Activated CD4-positive, alpha-beta T cell treated with anti-CD3 and anti-CD28 coated beads, Interleukin-2, amount 50 U/mL, for 48 hours (primary cell): ENCODE measurements around the gene ANKRD13B.
A peak's percentile ranks its signal among the peaks of the same experiment; 100 is the strongest.

ENCODE experiments used
- DNase-seq, 2 experiments: peaks; one replicate each; pipeline ENCODE4 v3.0.0-alpha.2; 2020

The ANKRD13B gene

DNA sequence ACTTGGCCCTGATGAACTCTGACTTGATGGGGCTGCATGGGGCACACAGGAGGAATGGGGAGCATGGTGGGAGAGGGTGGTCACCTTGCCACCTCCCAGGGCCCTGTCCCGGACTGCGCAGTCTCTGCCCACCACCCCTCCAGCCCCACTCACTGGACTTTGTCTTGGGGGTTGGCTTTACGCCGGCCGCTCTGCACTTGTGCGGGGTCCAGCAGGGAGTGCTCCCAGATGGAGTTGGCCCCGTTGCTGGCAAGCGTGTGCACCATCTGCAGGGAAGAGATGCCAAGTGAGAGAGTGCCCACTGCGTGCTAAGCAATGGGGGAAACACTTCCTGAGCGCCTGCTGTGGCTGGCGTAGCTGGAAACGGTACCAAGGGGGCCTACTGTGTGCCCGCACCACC lies 10.2 kb upstream of the ANKRD13B start:
- no peak for DNase-seq

DNA sequence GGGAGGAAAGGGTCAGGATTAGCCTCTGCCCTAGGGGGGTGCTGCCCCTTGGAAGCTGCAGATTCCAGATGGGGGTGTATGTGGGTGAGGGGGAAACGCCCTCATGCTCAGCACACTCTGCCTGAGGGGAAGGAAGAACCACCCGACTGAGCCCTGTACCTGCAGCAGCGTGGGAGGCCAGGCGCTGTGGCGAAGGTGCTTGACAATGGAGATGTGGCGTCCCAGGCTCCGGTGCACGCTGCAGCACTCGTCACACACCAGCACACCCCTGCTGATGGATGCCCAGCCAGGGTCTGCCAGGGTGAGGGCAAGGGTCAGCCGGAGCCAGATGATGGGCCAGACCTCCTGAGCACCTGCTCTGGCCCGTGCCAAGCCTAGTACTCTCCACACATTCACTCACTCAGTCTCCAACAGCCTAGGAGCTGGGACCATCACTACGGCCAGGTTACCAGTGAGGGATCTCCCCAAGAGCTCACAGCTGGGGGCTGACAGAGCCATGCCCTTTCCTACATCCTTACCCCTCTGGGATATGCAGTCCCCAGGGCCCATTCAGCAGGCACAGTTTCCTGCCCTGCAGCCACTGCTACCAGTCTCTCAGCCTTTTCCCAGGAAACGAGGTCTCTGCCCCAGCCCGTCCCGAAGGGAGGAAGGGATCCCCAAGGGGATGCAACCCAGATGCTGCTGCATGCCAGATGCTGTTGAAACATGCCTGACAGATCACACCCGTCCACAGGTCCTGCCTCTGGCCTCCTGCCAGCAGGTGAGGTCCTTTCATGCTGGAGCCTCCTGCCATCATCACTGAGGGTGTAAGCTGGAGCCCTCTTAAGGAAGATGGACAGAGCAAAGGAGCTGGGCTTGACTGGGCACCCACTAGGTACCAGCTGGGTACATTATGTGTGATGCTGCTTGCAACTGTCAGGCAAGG lies 9.3 kb upstream of the ANKRD13B start:
- DNase-seq = no peak

- DNase-seq = no peak
Observed at GRCh38 chr17:29584452-29585079, 8.4 kb upstream of the ANKRD13B start.

DNA sequence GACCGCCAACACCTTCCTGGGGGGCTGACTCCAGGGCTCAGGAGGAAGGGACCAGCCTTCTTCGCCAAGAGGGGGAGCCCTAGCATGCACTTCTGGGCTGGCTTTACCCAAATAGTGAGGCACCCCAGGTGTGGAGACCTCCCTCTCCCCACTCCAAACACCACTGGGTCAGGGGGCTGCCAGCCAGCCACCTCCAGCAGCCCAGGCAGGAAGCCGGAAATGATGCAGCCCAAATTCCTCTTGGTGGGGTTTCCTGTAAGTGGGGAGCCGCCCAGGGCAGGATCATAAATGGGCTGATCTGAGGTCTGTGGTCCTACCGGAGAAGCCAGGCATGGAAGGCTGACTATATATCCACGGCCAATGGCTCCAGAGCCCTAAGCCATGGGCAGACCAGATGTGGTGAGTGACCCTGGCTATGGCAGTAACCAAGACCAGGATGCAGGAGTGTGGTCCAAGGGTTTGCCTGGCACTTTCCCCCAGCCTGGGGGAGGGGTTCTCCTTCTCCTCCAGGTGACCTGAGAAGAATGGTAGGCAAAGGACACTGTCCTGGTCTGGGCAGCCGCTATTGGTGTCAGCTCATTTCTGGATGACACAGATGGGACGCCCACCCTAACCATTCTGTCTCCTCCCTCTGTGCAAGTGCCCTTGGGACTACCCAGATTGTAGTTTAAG lies 7.7 kb upstream of the ANKRD13B start:
- peak in 1 of 2 experiments; percentile 36 for DNase-seq

DNA sequence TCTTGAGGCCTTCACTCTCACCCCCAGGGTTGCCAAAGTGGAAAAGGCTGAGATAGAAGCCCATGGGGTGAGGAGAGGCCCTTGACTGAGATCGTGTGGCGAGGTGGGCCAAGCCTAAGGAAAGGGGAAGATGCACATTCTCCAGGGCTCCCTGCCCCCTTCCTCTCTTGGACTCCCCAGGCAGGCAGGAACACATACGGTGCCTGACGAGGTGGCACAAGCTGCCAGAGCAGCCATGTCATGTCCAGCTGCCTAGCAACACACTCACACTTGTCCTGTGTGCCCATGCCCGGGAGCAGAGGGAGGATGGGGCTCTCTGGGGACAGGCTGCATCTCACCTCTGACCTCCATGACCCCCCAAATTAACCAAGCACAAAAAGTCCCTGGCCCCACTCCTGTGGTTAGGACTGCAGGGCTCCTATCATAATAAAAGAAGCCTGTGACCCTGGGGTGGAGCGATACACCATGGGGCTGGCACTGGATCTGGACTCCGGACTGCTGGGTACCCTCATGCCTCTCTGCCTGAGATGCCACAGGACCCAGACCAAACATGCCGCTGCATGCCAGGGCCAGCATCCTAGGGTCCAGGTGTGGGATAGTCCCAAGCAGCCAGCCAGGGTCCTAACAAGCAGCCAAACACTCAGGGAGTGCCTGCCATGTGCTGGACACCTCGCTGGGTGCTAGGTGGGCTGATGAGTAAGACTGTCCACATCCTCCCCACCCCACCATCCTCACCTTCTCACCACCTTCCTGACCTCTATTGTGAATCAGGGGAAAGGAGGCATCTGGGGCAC lies 6.1 kb upstream of the ANKRD13B start:
- no peak for DNase-seq

GRCh38 chr17:29587591-29587990 lies 5.3 kb upstream of the ANKRD13B start:
- no peak for DNase-seq

DNA sequence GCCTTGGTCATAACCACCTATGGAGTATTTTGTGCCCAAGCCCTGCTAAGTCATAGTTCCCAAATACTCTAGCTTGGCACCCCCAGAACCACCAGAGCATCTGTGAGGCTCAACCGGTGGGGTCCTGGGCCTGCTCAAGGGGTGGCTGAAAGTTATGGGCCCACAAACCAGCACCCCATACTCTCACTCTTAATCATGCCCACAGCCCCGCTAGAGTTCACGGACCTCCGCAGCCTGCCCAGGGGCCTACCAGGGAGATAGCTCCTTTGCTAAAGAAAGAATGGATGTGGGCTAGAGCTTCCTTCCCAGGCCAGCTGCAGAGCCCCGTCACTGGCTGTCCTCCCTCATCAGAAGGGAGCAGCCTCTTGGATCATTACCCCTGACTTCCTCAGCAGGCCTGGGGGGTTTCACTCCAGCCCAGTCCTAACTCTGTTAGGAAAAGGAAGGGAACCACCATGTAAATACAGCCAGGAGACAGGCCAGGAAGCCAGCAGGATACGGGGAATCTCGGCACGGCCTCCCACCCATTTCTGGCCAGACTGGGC lies 4.8 kb upstream of the ANKRD13B start:
- no peak for DNase-seq

DNA sequence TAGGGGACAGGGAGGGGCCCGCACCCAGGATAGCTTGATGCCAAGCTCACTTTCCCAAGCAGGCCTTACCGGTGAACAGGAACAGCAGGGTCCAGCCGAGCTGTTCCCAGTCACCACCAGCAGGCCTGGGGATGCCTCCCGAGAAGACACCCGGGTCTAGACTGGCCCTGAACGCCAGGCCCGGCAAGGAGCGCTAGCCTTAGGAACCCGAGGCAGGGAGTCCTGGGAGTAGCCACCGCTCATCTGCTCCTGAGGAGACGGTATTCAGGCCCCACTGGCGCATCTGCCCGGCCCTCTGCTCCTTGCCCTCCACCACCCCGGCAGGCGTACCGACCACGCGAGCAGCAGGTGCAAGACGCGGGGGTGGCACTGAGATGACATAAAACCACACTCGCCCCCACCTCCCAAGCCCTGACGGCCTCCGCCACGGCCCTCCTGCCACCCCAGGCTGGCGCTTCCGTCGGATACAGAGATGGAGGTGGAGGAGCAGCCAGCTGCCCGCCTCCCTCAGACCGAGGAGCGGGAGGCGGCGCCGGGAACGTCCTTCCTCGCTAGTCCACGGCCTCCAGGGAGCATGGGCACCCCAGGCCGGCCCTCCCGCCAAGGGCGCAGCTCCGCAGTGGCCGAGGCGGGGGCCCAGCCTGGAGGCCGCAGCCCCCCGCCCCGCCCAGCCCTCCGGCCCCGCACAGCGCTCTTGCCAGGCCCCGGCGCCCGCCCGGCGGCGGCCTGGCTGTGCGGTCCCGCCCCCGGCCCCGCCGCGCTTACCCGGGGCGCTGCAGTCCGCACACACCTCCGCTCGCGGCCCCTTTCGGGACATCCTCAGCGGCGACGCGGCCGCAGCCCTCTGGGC lies 4.1 kb upstream of the ANKRD13B start:
- DNase-seq = peak; percentile 50 to 61

GRCh38 chr17:29589524-29590410 lies 3.2 kb upstream of the ANKRD13B start, which contains the start of gene GIT1:
Gene GIT1, minus strand, starts transcription at chr17:29589648. Its CDS starts 270 bp downstream, at chr17:29589378.
- peak; percentile 77 to 84 for DNase-seq

- DNase-seq = no peak
Observed at GRCh38 chr17:29590411-29591145, 2.4 kb upstream of the ANKRD13B start.

DNA sequence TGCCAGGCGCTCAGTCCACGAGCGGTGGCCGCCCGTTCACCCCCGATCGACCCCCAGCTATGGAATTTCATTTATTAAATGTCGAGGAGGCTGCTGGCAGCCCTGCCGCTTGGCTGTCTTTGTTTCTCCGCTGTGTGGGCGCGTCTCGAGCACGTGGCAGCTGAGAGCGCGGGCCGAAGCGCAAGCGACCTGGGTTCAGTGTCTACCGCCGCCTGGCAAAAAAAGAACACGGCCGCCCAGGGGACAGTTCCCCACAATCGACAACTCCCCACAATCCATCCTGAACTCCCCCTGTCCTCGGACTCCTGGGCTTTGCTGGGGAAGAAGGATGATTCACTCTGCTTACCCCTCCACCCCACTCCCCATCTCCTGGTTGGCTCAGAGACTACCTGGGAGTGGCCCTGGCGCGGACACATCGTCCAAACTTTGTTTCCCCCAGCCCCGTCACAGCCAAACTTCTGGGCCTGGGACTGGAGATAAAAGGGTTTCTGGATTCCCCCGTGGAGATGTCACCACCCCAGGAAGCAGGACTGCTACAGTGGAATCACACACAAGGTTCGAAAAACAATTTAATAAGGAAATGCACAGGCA lies 1.7 kb upstream of the ANKRD13B start:
- peak; percentile 56 to 62 for DNase-seq

- DNase-seq = peak; percentile 90 to 93
Observed at GRCh38 chr17:29591737-29592608, 959 bp upstream of the ANKRD13B start.

DNA sequence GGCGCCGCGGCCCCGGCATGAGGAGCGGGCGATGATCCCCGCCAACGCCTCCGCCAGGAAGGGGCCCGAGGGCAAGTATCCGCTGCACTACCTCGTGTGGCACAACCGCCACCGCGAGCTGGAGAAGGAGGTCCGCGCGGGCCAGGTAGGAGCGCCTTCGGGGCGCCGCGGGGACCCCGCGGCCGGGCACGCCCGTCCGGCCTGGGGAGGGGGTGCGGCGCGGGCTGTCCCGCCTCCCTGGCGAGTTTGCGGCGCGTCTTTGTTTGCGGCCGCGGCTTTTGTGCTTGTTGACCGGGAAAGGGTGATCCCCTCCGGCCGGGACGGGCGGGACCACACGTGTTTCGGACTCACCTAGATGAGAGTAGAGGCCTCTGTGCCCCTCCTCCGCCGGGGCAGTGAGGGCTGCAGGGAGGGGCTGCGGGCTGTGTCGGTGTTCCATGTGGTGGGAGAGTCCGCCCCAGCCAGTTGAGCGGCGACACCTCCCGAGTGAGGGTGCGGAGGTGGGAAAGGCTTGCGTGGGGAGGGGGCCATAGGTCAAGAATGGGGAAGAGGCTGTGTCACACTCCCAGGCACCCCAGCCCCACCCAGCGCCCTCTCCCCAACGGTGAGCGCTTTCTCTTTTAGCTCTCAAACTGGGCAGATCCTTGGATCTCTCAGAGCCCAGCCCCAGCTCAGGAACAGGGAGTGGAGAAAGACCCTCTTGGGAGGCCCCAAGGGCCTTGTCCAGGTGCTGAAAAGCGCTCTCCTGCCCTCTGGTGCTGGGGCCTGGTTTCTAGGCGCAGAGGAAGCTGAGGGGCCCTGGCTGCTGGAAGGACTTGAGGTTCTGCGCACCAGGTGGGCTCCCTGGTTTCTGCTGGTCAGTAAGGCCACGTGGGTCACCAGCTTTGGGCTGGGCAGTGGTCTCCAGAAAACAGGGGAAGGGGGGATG lies 923 bp downstream of the ANKRD13B start:
- DNase-seq = peak in 1 of 2 experiments; percentile 38

DNA sequence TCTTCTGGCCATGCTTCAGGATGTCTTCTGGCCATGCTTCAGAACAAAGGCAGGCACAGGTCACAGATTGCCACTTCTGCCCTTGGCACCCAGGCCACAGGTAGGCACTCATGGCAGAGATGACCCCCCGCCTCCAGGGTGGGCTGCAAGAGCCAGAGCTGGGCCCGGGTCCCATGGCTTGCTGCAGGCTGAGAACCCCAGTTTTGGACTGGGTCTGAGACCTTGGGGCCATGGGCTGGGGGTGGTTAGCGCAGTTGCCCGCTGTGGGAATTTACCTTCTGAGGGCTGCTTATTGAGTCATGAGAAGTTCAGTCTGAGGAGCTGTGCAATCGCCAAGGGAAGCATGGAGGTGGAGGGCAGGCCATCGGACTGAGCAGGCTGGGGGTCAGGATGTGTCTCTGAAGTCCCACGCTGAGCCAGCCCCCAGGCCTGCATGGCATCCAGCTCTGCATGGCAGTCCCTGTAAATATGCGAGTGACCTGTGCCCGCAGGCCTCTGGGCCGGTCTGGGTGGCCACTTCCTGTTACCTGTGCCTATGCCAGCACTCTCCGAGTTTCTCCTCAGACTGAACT lies 1.7 kb downstream of the ANKRD13B start:
- no peak for DNase-seq

- DNase-seq = no peak
Observed at GRCh38 chr17:29595107-29595942, 2.4 kb downstream of the ANKRD13B start.
